Ramos (cell line): ENCODE results near the gene PGLYRP1.

Source experiments
- in situ Hi-C: fragments of 300-500 bp; cut with MboI; formaldehyde crosslinking; loops from one replicate; pipeline ENCODE4 v1.14.3; 2022; ENCODE audit warnings: low sequenced_read_pairs; ENCODE audit not compliant: unreplicated experiment

The PGLYRP1 gene

GRCh38 chr19:45972081-45972946 lies 50.5 kb downstream of the PGLYRP1 start:
- in situ Hi-C loops = no loop called here

GRCh38 chr19:45971260-45971902 lies 51.5 kb downstream of the PGLYRP1 start:
- in situ Hi-C loops = no loop called here

GRCh38 chr19:45969676-45970075 lies 53.2 kb downstream of the PGLYRP1 start:
- in situ Hi-C loops = no loop called here
